DMS79 treated with DMSO at 0.1 percent for 48 hours (cell line): ENCODE results near the gene EIF3F.
"Not testable (repeated sequence)": the region's sequence is repeated elsewhere in the genome, so short reads cannot be mapped to it uniquely, and the experiment has no call there.

Experiments used
- DNase-seq: peaks from one replicate; lab custom pipeline; 2025; lab: John Stamatoyannopoulos, UW

The EIF3F gene

GRCh38 chr11:7987560-7987883, 385 bp downstream of the EIF3F start:
- not testable (repeated sequence) for DNase-seq

GRCh38 chr11:7994581-7995278, 7.6 kb downstream of the EIF3F start:
- no peak for DNase-seq

- no peak for DNase-seq
Measured at GRCh38 chr11:7999795-8000194, 12.7 kb downstream of the EIF3F start.

- DNase-seq: no peak
Measured at GRCh38 chr11:8000390-8000789, 13.3 kb downstream of the EIF3F start.

GRCh38 chr11:8002676-8003075, 15.5 kb downstream of the EIF3F start:
- DNase-seq: no peak

GRCh38 chr11:8003187-8003586, 16.1 kb downstream of the EIF3F start:
- DNase-seq: no peak

GRCh38 chr11:8004008-8004407, 16.9 kb downstream of the EIF3F start:
- no peak for DNase-seq

GRCh38 chr11:8005556-8005955, 18.4 kb downstream of the EIF3F start:
- DNase-seq: no peak

- peak; percentile 62 for DNase-seq
Measured at GRCh38 chr11:8006349-8006977, 19.3 kb downstream of the EIF3F start.

GRCh38 chr11:8008212-8008611, 21.1 kb downstream of the EIF3F start:
- no peak for DNase-seq

GRCh38 chr11:8009856-8010255, 22.7 kb downstream of the EIF3F start:
- DNase-seq: no peak

GRCh38 chr11:8011371-8011770, 24.2 kb downstream of the EIF3F start:
- DNase-seq: no peak

GRCh38 chr11:8011981-8012444, 24.9 kb downstream of the EIF3F start:
- peak; percentile 10 for DNase-seq

- DNase-seq: no peak
Measured at GRCh38 chr11:8013833-8014232, 26.7 kb downstream of the EIF3F start.

GRCh38 chr11:8015753-8016239, 28.7 kb downstream of the EIF3F start:
- DNase-seq: no peak

GRCh38 chr11:8016440-8016839, 29.3 kb downstream of the EIF3F start:
- DNase-seq: no peak

GRCh38 chr11:8017071-8017470, 29.9 kb downstream of the EIF3F start:
- no peak for DNase-seq

GRCh38 chr11:8017894-8018483, 30.9 kb downstream of the EIF3F start:
- no peak for DNase-seq

- peak; percentile 53 for DNase-seq
Measured at GRCh38 chr11:8018484-8019313, 31.6 kb downstream of the EIF3F start.

- no peak for DNase-seq
Measured at GRCh38 chr11:8019314-8020243, 32.4 kb downstream of the EIF3F start.

GRCh38 chr11:8020244-8020597, 33.1 kb downstream of the EIF3F start:
- DNase-seq: peak; percentile 15
